Measurements from ENCODE around the gene GBP3. TPM values are rescaled to one million over a fixed set of nuclear protein-coding genes. Genes with fewer than 3 reads are reported as not detected.
"Not testable (repeated sequence)": the region's sequence is repeated elsewhere in the genome, so short reads cannot be mapped to it uniquely, and the experiment has no call there.

GBP3 gene
- total RNA-seq, 1 experiment from 2014 or later, result 60.0 TPM

- Mint-ChIP-seq H3K4me3 (ENCODE audit: low read depth, unreplicated experiment) (no peak overlapping the region), H3K9me3 (ENCODE audit: low read depth, unreplicated experiment) (no peaks in the 10 kb centered on the region), H3K27ac (ENCODE audit: unreplicated experiment) (no peak overlapping the region), H3K27me3 (ENCODE audit: unreplicated experiment) (no peaks in the 10 kb centered on the region), H3K36me3 (ENCODE audit: insufficient read depth, unreplicated experiment) (no peaks in the 10 kb centered on the region), H3K4me1 (ENCODE audit: low read depth, unreplicated experiment) (peaks cover 13% of the 10 kb centered on the region)
- CTCF ChIA-PET, result no interaction called here
- DNase-seq, result no peak
- intact Hi-C loops (cut with micrococcal nuclease; ENCODE audit: unreplicated experiment), result no loop called here
- no peak for TF ChIP-seq CTCF (IDR thresholded peaks at IDR 0.05; ENCODE audit: unreplicated experiment)
- BruUV-seq (replicated peaks), result no TSS peak
Measured at GRCh38 chr1:89051955-89052312, 29.3 kb upstream of the GBP3 start.

GRCh38 chr1:89051300-89051954 is 28.8 kb upstream of the GBP3 start:
- no peaks in the 10 kb centered on the region for H3K36me3 Mint-ChIP-seq (ENCODE audit: insufficient read depth, unreplicated experiment)
- H3K4me3 Mint-ChIP-seq (ENCODE audit: low read depth, unreplicated experiment), result no peak overlapping the region
- DNase-seq, result no peak
- H3K9me3 Mint-ChIP-seq (ENCODE audit: low read depth, unreplicated experiment), result no peaks in the 10 kb centered on the region
- no peak overlapping the region for H3K27ac Mint-ChIP-seq (ENCODE audit: unreplicated experiment)
- TF ChIP-seq CTCF (IDR thresholded peaks at IDR 0.05; ENCODE audit: unreplicated experiment), result no peak
- CTCF ChIA-PET, result no interaction called here
- no TSS peak for BruUV-seq (replicated peaks)
- H3K4me1 Mint-ChIP-seq (ENCODE audit: low read depth, unreplicated experiment), result peaks cover 13% of the 10 kb centered on the region
- no peaks in the 10 kb centered on the region for H3K27me3 Mint-ChIP-seq (ENCODE audit: unreplicated experiment)
- intact Hi-C loops (cut with micrococcal nuclease; ENCODE audit: unreplicated experiment), result no loop called here

- no peak overlapping the region for H3K27ac Mint-ChIP-seq (ENCODE audit: unreplicated experiment)
- no peaks in the 10 kb centered on the region for H3K9me3 Mint-ChIP-seq (ENCODE audit: low read depth, unreplicated experiment)
- no peaks in the 10 kb centered on the region for H3K27me3 Mint-ChIP-seq (ENCODE audit: unreplicated experiment)
- no peaks in the 10 kb centered on the region for H3K36me3 Mint-ChIP-seq (ENCODE audit: insufficient read depth, unreplicated experiment)
- no peak for TF ChIP-seq CTCF (IDR thresholded peaks at IDR 0.05; ENCODE audit: unreplicated experiment)
- intact Hi-C loops (cut with micrococcal nuclease; ENCODE audit: unreplicated experiment), result no loop called here
- no peak for DNase-seq
- CTCF ChIA-PET, result no interaction called here
- peaks cover 13% of the 10 kb centered on the region for H3K4me1 Mint-ChIP-seq (ENCODE audit: low read depth, unreplicated experiment)
- H3K4me3 Mint-ChIP-seq (ENCODE audit: low read depth, unreplicated experiment), result no peak overlapping the region
- BruUV-seq (replicated peaks), result no TSS peak
Measured at GRCh38 chr1:89050649-89051033, 28.0 kb upstream of the GBP3 start.

- H3K9me3 Mint-ChIP-seq (ENCODE audit: low read depth, unreplicated experiment); H3K27ac Mint-ChIP-seq (ENCODE audit: unreplicated experiment); H3K36me3 Mint-ChIP-seq (ENCODE audit: insufficient read depth, unreplicated experiment); CTCF ChIA-PET; DNase-seq; H3K27me3 Mint-ChIP-seq (ENCODE audit: unreplicated experiment); BruUV-seq (replicated peaks); intact Hi-C loops (cut with micrococcal nuclease; ENCODE audit: unreplicated experiment); H3K4me1 Mint-ChIP-seq (ENCODE audit: low read depth, unreplicated experiment); H3K4me3 Mint-ChIP-seq (ENCODE audit: low read depth, unreplicated experiment): not testable (repeated sequence)
Measured at GRCh38 chr1:89049901-89050648, 27.4 kb upstream of the GBP3 start.

GRCh38 chr1:89049187-89049586 is 26.5 kb upstream of the GBP3 start:
- intact Hi-C loops (cut with micrococcal nuclease; ENCODE audit: unreplicated experiment); H3K27me3 Mint-ChIP-seq (ENCODE audit: unreplicated experiment); H3K4me1 Mint-ChIP-seq (ENCODE audit: low read depth, unreplicated experiment); DNase-seq; CTCF ChIA-PET; H3K36me3 Mint-ChIP-seq (ENCODE audit: insufficient read depth, unreplicated experiment); H3K4me3 Mint-ChIP-seq (ENCODE audit: low read depth, unreplicated experiment); H3K27ac Mint-ChIP-seq (ENCODE audit: unreplicated experiment); H3K9me3 Mint-ChIP-seq (ENCODE audit: low read depth, unreplicated experiment); BruUV-seq (replicated peaks): not testable (repeated sequence)

Measured in Calu3 (cell line).